ENCODE measurements around the gene IL1B.

IL1B gene

DNA sequence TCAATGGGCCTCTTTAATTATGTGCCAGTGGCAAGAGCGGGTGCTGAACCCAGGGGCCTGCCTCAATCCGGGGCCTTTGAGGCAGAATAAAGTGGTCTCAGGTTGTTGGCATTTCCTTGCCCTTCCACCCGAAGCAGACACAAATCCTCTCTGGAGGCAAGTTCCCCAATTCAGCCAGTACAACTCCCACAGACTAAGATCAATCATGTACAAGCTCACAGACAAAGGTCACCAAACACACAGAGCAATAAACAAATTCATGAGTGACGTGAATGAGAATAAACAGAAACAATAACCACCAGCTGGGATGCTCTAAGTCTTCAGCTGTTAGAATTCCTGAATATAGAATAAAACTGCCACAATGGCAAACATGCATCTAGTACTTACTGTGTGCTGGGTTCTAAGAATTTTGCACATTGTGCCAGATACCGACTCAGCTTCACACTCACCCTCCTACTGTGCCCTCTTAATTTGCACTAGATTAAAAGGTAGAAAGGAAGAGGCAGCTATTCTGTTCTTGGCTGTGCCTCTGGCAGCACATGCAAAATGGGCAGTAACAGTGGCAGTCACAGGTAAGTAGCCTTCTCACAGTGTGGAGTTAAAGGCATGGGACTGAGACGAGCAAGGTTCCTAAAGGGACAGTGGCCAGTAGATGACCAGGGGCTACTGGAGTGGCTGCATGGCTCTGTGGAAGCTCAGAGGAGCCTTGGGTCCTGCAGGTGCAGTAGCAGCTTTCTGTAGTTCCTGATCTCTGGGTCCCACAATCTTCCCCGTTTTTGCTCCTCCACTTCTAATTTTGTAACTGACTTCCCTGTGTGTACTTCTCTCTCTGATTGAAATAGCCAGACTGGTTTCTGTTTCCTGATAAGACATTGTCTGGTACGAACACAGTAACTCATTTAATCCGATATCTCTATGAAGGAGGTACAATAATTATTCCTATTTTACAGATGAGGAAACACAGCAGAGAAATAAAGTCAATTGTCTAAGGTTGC is 34.6 kb upstream of the IL1B start:
- H2AK5ac ChIP-seq (ENCODE audit: low read length) = no peak overlapping the region
- H3K4me3 ChIP-seq (ENCODE audit: low read depth, low read length) = no peak overlapping the region
- H4K91ac ChIP-seq (ENCODE audit: low read depth, low read length) = no peak overlapping the region
- DNase-seq = no peak
- WGBS (ENCODE audit: extremely low coverage, insufficient coverage, insufficient read length) = no CpG with 5 or more reads among the region's 9 CpGs
- no peak overlapping the region for H3K4me2 ChIP-seq (ENCODE audit: low read length)
- H2AFZ ChIP-seq (ENCODE audit: insufficient read depth, low read length, poor library complexity) = no peak overlapping the region
- H3K14ac ChIP-seq (ENCODE audit: low read length) = no peak overlapping the region
- H3K9me3 ChIP-seq (ENCODE audit: insufficient read depth, low read depth, low read length) = peaks cover 3% of the 10 kb centered on the region
- no peaks in the 10 kb centered on the region for H3K36me3 ChIP-seq (ENCODE audit: control insufficient read depth in 1 of 2, insufficient read depth in 2 of 2, low read length in 2 of 2)
- H2BK12ac ChIP-seq (ENCODE audit: low read length) = no peak overlapping the region
- no peak overlapping the region for H3K27ac ChIP-seq (ENCODE audit: low read depth, low read length)
- H3K18ac ChIP-seq (ENCODE audit: low read length) = no peak overlapping the region
- H3K79me2 ChIP-seq (ENCODE audit: control insufficient read depth, insufficient read depth, low read length, poor library complexity) = no peaks in the 10 kb centered on the region
- H3K79me1 ChIP-seq (ENCODE audit: low read length) = no peaks in the 10 kb centered on the region
- H3K4ac ChIP-seq (ENCODE audit: low read depth, low read length) = no peak overlapping the region
- H3K9ac ChIP-seq (ENCODE audit: low read length) = no peak overlapping the region
- no peak overlapping the region for H2BK5ac ChIP-seq (ENCODE audit: low read depth, low read length, poor library complexity)
- H2BK120ac ChIP-seq (ENCODE audit: insufficient read depth, low read length, poor library complexity) = no peak overlapping the region
- no peak overlapping the region for H4K12ac ChIP-seq (ENCODE audit: low read depth, low read length)
- no peak overlapping the region for H4K8ac ChIP-seq (ENCODE audit: low read depth, low read length)
- no peaks in the 10 kb centered on the region for H3K27me3 ChIP-seq (ENCODE audit: insufficient read depth, low read length)
- no peak overlapping the region for H3K23ac ChIP-seq (ENCODE audit: low read length)
- no peaks in the 10 kb centered on the region for H3K4me1 ChIP-seq (ENCODE audit: control insufficient read depth in 1 of 2, insufficient read depth in 2 of 2, low read length in 2 of 2)

DNA sequence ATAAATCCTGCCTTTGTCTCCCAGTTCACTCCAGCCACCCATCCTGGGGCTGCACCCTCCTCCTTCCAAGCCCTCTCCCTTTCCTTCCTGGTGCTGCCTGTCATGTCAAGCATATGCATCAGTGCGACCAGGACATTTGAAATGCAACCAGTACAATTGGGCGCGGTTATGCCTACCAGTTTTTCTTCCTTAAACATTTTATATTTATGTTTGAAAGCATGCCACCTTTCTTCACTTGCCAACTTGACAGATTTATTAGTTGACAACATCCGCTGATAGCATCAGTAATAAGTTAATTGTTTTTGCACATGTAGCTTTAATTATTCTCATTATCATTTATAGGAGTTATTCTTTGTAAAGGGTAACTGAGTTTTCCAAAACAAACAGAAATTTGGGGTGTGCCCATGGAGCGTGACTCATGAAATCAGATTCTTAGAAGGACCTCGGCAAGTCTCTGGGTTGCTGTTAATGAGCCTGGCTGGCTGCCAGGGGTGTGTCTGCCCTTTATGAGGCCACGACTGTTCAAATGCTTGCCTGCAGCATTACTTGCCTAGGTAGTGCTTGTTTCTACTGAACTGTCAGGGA is 32.8 kb upstream of the IL1B start:
- Histone ChIP-seq H3K4ac (ENCODE audit: low read depth, low read length) (no peak overlapping the region), H4K12ac (ENCODE audit: low read depth, low read length) (no peak overlapping the region), H4K91ac (ENCODE audit: low read depth, low read length) (no peak overlapping the region), H2BK12ac (ENCODE audit: low read length) (no peak overlapping the region), H3K23ac (ENCODE audit: low read length) (peak overlapping the region; percentile 17), H3K14ac (ENCODE audit: low read length) (no peak overlapping the region), H3K36me3 (ENCODE audit: control insufficient read depth in 1 of 2, insufficient read depth in 2 of 2, low read length in 2 of 2) (no peaks in the 10 kb centered on the region), H3K4me1 (ENCODE audit: control insufficient read depth in 1 of 2, insufficient read depth in 2 of 2, low read length in 2 of 2) (no peaks in the 10 kb centered on the region), H2AFZ (ENCODE audit: insufficient read depth, low read length, poor library complexity) (no peak overlapping the region), H4K8ac (ENCODE audit: low read depth, low read length) (no peak overlapping the region), H3K79me2 (ENCODE audit: control insufficient read depth, insufficient read depth, low read length, poor library complexity) (no peaks in the 10 kb centered on the region), H3K79me1 (ENCODE audit: low read length) (no peaks in the 10 kb centered on the region), H3K4me3 (ENCODE audit: low read depth, low read length) (peak overlapping the region; percentile 51), H3K4me2 (ENCODE audit: low read length) (no peak overlapping the region), H3K27me3 (ENCODE audit: insufficient read depth, low read length) (no peaks in the 10 kb centered on the region), H2AK5ac (ENCODE audit: low read length) (no peak overlapping the region), H2BK120ac (ENCODE audit: insufficient read depth, low read length, poor library complexity) (no peak overlapping the region), H2BK5ac (ENCODE audit: low read depth, low read length, poor library complexity) (no peak overlapping the region), H3K27ac (ENCODE audit: low read depth, low read length) (no peak overlapping the region), H3K9me3 (ENCODE audit: insufficient read depth, low read depth, low read length) (peaks cover 5% of the 10 kb centered on the region), H3K9ac (ENCODE audit: low read length) (no peak overlapping the region), H3K18ac (ENCODE audit: low read length) (no peak overlapping the region)
- no peak for DNase-seq
- no CpG with 5 or more reads among the region's 7 CpGs for WGBS (ENCODE audit: extremely low coverage, insufficient coverage, insufficient read length)

DNA sequence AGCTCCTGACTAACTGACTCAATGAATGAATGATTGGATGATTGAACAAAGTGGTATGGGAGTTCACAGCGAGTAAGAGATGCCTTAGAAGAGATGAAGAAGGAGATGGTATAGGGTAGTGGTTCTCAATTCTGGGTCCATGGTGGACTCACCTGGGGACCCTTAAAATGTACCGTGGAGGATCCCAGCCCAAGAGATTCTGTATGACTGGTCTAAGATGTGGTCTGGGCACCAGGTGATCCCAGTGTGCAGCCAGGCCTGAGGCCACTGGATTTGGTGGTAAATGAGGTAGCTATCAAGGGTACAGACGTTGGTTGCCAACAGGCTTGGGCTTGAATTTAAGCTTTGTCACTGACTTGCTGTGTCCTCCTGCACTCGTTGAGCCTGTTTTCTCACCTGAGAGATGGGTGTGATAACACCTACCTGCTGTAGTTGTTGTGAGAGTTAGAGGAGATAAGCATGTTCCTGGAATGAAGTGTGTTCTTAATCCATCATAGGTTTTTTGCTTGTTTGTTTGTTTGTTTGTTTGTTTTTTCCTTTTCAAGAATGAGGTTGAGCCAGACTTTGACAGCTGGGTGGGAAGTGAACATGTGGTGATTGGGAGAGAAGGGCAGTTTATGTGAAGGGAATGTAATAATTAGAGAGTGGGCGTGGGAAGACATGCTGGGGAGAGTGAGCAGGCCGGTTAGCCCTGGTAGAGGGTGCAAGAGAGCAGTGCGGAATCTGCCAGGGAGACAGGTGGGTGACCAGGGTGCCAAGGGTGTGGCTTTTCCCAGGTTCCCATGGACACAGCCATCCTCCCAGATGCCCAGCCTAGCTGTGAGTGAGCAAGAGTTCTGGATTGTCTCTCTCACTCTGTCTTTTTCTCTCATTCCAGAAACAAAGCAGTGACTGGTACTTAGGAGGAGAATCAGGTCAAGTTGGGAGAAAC is 31.4 kb upstream of the IL1B start:
- 100% methylated on average over 1 of the region's 7 CpGs for WGBS (ENCODE audit: extremely low coverage, insufficient coverage, insufficient read length)
- H4K8ac ChIP-seq (ENCODE audit: low read depth, low read length) = no peak overlapping the region
- H3K18ac ChIP-seq (ENCODE audit: low read length) = no peak overlapping the region
- no peak overlapping the region for H3K27ac ChIP-seq (ENCODE audit: low read depth, low read length)
- H3K4me3 ChIP-seq (ENCODE audit: low read depth, low read length) = no peak overlapping the region
- no peak overlapping the region for H3K23ac ChIP-seq (ENCODE audit: low read length)
- H3K4me1 ChIP-seq (ENCODE audit: control insufficient read depth in 1 of 2, insufficient read depth in 2 of 2, low read length in 2 of 2) = no peaks in the 10 kb centered on the region
- no peaks in the 10 kb centered on the region for H3K79me1 ChIP-seq (ENCODE audit: low read length)
- H3K9ac ChIP-seq (ENCODE audit: low read length) = no peak overlapping the region
- H3K79me2 ChIP-seq (ENCODE audit: control insufficient read depth, insufficient read depth, low read length, poor library complexity) = no peaks in the 10 kb centered on the region
- no peak overlapping the region for H3K4ac ChIP-seq (ENCODE audit: low read depth, low read length)
- no peak overlapping the region for H3K14ac ChIP-seq (ENCODE audit: low read length)
- H3K9me3 ChIP-seq (ENCODE audit: insufficient read depth, low read depth, low read length) = peaks cover 5% of the 10 kb centered on the region
- no peak overlapping the region for H3K4me2 ChIP-seq (ENCODE audit: low read length)
- no peak overlapping the region for H4K12ac ChIP-seq (ENCODE audit: low read depth, low read length)
- no peaks in the 10 kb centered on the region for H3K27me3 ChIP-seq (ENCODE audit: insufficient read depth, low read length)
- no peak overlapping the region for H2AFZ ChIP-seq (ENCODE audit: insufficient read depth, low read length, poor library complexity)
- no peak overlapping the region for H4K91ac ChIP-seq (ENCODE audit: low read depth, low read length)
- H3K36me3 ChIP-seq (ENCODE audit: control insufficient read depth in 1 of 2, insufficient read depth in 2 of 2, low read length in 2 of 2) = no peaks in the 10 kb centered on the region
- no peak overlapping the region for H2BK12ac ChIP-seq (ENCODE audit: low read length)
- no peak overlapping the region for H2BK5ac ChIP-seq (ENCODE audit: low read depth, low read length, poor library complexity)
- no peak overlapping the region for H2AK5ac ChIP-seq (ENCODE audit: low read length)
- peak; percentile 57 to 73 for DNase-seq
- no peak overlapping the region for H2BK120ac ChIP-seq (ENCODE audit: insufficient read depth, low read length, poor library complexity)

DNA sequence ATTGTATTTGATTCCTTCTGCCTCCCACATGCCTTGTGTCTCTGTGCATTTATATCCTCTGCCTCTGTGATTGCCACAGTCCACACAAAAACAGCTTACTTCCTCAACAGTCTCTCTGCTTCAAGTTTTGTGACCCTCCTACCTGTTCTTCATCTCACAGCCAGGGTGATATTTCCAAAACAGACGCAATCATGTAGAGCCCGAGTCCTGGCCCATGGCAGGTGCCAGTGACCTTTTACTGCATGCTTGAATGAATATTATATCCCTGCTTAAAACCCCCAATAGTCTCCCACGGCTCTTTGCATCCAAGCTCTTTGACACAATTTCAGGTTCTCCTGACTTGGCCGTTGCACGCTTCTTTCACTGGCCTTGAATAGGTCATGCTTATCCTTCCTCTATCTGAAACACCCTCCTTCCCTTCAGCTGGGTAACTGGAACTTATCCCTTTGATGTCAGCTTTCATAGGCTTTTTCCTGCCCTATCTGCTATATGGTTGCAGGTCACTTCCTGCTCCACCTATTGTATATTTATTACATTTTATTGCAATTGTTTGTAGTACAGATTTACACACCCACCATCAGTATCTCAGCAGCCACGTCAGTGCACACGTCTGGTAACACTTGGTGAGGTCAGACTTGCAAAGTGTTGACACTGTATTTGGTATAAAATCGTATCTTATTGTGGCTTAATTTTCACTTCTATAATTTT is 29.7 kb upstream of the IL1B start:
- Histone ChIP-seq H4K12ac (ENCODE audit: low read depth, low read length) (no peak overlapping the region), H3K4me3 (ENCODE audit: low read depth, low read length) (no peak overlapping the region), H3K4me2 (ENCODE audit: low read length) (no peak overlapping the region), H3K4me1 (ENCODE audit: control insufficient read depth in 1 of 2, insufficient read depth in 2 of 2, low read length in 2 of 2) (no peaks in the 10 kb centered on the region), H3K23ac (ENCODE audit: low read length) (no peak overlapping the region), H3K9ac (ENCODE audit: low read length) (no peak overlapping the region), H3K18ac (ENCODE audit: low read length) (no peak overlapping the region), H3K79me1 (ENCODE audit: low read length) (no peaks in the 10 kb centered on the region), H3K14ac (ENCODE audit: low read length) (no peak overlapping the region), H4K91ac (ENCODE audit: low read depth, low read length) (no peak overlapping the region), H2BK12ac (ENCODE audit: low read length) (no peak overlapping the region), H3K9me3 (ENCODE audit: insufficient read depth, low read depth, low read length) (peaks cover 5% of the 10 kb centered on the region), H2AK5ac (ENCODE audit: low read length) (no peak overlapping the region), H2BK120ac (ENCODE audit: insufficient read depth, low read length, poor library complexity) (no peak overlapping the region), H3K27ac (ENCODE audit: low read depth, low read length) (no peak overlapping the region), H3K4ac (ENCODE audit: low read depth, low read length) (no peak overlapping the region), H3K36me3 (ENCODE audit: control insufficient read depth in 1 of 2, insufficient read depth in 2 of 2, low read length in 2 of 2) (no peaks in the 10 kb centered on the region), H3K27me3 (ENCODE audit: insufficient read depth, low read length) (no peaks in the 10 kb centered on the region), H4K8ac (ENCODE audit: low read depth, low read length) (no peak overlapping the region), H2BK5ac (ENCODE audit: low read depth, low read length, poor library complexity) (no peak overlapping the region), H2AFZ (ENCODE audit: insufficient read depth, low read length, poor library complexity) (no peak overlapping the region), H3K79me2 (ENCODE audit: control insufficient read depth, insufficient read depth, low read length, poor library complexity) (no peaks in the 10 kb centered on the region)
- no CpG with 5 or more reads among the region's 8 CpGs for WGBS (ENCODE audit: extremely low coverage, insufficient coverage, insufficient read length)
- no peak for DNase-seq

Data from trophoblast cell (in vitro differentiated cells and primary cell).